Fibroblast of villous mesenchyme (primary cell): ENCODE results near the gene GCKR. TPM values are rescaled to one million over a fixed set of nuclear protein-coding genes. Genes with fewer than 3 reads are reported as not detected.
A peak's percentile ranks its signal among the peaks of the same experiment; 100 is the strongest.

ENCODE experiments used
- DNase-seq: peaks from one replicate; pipeline ENCODE4 v3.0.0-alpha.2; 2010; ENCODE audit warnings: low read depth
- H3K4me3 ChIP-seq: 2 replicates; pipeline ENCODE4 v1.5.1; 2011; ENCODE audit warnings: low read depth, mild to moderate bottlenecking, low read length
- total RNA-seq: library from RNA; depleted of rRNA; stranded (reverse); fragments of >200 nt; gene quantifications from 2 replicates; pipeline ENCODE4 v1.2.3, GENCODE V29; 2012
- TF ChIP-seq, protein P1 (sequence below): IDR thresholded peaks from 2 replicates; pipeline ENCODE4 v1.5.1; 2012; ENCODE audit warnings: low read depth, mild to moderate bottlenecking, low read length; ENCODE audit not compliant: insufficient read depth

The GCKR gene
- total RNA-seq, 1 donor, result not detected

DNA sequence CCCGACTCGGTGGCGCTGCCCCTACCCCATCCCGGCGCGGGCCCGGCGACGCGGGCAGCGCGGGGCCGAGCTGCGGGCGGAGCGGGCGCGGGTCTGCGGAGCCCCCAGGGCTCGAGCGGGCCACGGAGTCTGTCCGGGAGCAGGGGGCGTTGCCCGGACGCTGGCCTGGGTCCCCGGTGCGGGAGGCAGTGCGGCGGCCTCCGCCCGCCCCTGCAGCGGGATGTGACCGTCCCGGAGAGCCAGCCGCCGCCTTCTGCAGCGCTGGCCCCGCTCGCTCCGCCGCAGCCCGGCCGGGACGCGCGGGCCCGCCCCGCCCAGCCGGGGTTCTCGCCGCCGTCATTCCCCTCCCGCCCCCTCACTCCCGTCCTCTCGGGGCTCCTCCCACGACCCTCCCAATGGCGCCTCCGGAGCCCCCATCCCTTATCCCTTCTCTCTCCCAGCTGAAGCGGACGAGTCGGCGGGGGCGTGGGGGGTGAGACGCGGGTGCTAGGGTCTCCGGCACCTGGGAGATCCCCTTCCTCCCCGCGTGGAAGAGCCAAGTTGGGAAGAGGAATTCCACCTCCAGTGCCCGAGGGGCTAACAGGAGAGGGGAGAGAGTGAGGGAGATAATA lies 1.6 kb upstream of the GCKR start, which contains the start of gene FNDC4:
FNDC4 (minus strand) TSS at position 257 of the 611 bp plus-strand sequence. CDS start 521 bp downstream, outside the sequence.
- H3K4me3 ChIP-seq, result peak within 1 kb of the TSS; percentile 58
- DNase-seq, result no peak
- TF ChIP-seq, protein P1, sequence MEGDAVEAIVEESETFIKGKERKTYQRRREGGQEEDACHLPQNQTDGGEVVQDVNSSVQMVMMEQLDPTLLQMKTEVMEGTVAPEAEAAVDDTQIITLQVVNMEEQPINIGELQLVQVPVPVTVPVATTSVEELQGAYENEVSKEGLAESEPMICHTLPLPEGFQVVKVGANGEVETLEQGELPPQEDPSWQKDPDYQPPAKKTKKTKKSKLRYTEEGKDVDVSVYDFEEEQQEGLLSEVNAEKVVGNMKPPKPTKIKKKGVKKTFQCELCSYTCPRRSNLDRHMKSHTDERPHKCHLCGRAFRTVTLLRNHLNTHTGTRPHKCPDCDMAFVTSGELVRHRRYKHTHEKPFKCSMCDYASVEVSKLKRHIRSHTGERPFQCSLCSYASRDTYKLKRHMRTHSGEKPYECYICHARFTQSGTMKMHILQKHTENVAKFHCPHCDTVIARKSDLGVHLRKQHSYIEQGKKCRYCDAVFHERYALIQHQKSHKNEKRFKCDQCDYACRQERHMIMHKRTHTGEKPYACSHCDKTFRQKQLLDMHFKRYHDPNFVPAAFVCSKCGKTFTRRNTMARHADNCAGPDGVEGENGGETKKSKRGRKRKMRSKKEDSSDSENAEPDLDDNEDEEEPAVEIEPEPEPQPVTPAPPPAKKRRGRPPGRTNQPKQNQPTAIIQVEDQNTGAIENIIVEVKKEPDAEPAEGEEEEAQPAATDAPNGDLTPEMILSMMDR, result no peak

DNA sequence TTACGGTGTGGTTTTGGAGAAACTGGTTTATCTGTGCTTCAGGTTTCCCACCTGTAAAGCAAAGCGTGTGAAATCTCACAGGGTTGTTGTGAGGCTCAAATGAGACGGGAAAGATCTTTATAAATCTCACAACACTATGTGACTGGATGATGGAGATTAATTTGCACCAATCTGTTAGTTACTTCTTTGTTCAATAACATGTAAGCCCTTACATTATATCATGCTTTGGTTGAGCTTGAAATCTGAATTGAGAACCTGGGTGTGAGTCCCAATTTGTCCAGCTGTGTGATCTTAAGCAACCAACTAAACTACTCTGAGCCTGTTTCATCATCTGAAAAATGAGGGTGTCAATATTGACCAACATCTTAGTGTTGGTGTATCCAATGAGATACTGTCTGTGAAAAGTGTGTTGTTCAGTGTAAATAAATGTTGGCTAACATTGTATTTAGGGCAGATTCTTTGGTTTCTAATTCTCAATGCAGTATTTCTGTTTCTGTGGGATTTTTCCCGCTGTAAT lies 741 bp upstream of the GCKR start:
- TF ChIP-seq, protein P1, result no peak
- no peak for DNase-seq
- H3K4me3 ChIP-seq, result no peak overlapping the region

DNA sequence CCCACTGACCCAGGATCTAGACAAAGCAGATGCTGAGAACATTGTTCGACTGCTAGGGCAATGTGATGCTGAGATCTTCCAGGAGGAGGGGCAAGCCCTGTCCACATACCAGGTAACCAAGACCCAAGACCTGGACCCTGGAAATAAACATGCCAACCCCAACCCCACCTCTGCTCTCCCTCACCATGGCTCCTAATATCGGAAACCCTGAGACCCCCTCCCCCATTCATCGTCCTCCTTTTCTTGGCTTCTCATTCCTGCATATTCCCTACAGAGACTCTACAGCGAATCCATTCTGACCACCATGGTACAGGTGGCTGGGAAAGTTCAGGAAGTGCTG lies 619 bp downstream of the GCKR start:
- H3K4me3 ChIP-seq, result no peak overlapping the region
- TF ChIP-seq, protein P1, result no peak
- DNase-seq, result no peak

DNA sequence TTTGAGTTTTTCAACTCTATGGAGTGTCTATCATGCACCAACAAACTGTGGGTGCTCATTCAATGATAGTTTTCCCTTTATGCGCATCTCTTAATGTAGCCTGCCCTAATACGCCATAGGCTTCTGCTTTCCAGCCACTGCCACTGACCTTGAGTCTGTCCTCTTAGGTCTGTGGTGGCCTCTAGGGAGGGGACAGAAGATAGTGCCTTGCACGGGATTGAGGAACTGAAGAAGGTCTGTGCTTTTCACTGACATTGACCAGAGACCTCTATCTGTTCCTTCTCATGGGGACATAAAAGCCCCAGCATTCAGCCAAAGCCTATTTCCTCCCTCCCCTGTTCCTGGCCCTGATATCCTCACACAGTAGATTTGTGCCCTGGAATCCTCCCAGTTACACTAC lies 2.3 kb downstream of the GCKR start:
- no peak overlapping the region for H3K4me3 ChIP-seq
- TF ChIP-seq, protein P1, result no peak

DNA sequence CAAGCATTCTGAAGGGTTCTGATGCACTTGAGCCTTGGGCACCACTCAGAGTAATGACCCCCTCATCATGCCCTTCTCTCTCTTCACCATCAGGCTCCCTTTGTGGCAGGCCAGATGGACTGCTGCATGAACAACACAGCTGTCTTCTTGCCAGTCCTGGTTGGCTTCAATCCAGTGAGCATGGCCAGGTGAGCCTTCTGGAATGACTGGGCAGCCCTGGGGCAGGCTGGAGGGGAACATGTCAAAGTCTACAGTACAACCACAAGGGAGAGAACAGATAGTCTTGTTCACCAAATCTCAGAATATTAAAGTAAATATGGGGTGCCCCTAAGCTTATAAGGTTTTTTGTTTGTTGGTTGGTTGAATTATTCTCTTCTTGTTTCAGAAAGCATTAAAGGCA lies 4.4 kb downstream of the GCKR start:
- no peak for DNase-seq
- TF ChIP-seq, protein P1, result no peak

More for the DNA sequence above, 2.3 kb downstream of the GCKR start:
- no peak for DNase-seq

DNA sequence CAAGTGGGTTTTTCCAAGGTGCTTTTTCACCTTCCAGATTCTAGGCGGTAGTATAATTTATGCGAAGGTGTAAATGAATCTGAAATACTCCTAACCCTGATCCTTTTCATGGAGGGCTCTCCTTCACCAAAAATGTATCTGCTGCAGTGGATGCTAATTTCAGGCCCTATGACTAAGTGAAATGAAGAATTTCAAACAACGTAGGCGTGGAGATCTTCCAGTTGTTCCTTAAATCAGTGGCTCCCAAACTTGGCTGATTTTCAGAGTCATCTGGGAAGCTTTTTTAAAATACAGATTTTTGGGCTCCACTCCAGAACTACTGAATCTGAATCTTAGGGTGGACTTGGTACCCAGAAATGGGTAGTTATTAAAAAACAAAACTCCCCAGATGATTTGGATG lies 5.5 kb downstream of the GCKR start:
- TF ChIP-seq, protein P1, result no peak
- no peak for DNase-seq

More for the DNA sequence above, 4.4 kb downstream of the GCKR start:
- H3K4me3 ChIP-seq, result no peak overlapping the region

DNA sequence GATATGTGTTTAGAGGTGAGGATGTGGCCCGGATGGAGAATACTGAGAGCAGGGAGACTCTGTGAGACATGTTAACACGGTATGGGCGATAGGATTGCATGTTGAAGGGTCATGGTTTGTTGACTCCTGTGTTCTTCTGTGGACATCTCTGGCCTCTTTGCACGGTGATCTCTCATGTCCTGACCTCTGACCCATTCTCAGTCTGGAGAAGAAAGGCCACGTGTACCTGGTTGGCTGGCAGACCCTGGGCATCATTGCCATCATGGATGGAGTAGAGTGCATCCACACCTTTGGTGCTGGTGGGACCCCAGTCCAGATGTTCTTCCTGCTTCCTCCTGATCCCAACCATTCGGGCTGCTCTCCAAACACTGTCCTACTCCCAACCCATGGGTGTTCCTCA lies 9.9 kb downstream of the GCKR start:
- TF ChIP-seq, protein P1, result no peak
- no peak for DNase-seq
- no peak overlapping the region for H3K4me3 ChIP-seq

More for the DNA sequence above, 5.5 kb downstream of the GCKR start:
- H3K4me3 ChIP-seq, result no peak overlapping the region
